BJ (cell line): Measurements from ENCODE around the gene DCHS2. TPM values are rescaled to one million over a fixed set of nuclear protein-coding genes. Genes with fewer than 3 reads are reported as not detected.

ENCODE experiments used
- CTCF ChIA-PET: fragments of 350-600 bp; formaldehyde crosslinking; extraction: SDS; loops from one replicate; lab custom pipeline; 2021; ENCODE audit warnings: antibody characterized with exemption, inconsistent platforms; lab: Yijun Ruan, JAX
- POLR2A ChIA-PET: fragments of 300-600 bp; sonication (Branson Sonifier 250); formaldehyde crosslinking; extraction: SDS; loops from one replicate; lab custom pipeline; 2021; ENCODE audit warnings: antibody characterized with exemption; lab: Charles Lee
- DNase-seq: peaks from one replicate; pipeline ENCODE4 v3.0.0-alpha.2; 2011; ENCODE audit warnings: low read depth
- H3K27me3 ChIP-seq: 2 replicates; pipeline ENCODE4 v1.6.0; 2011; ENCODE audit warnings: low read length; ENCODE audit not compliant: control insufficient read depth, insufficient read depth
- H3K36me3 ChIP-seq: 2 replicates; pipeline ENCODE4 v1.5.1; 2011; ENCODE audit warnings: low read length; ENCODE audit not compliant: control insufficient read depth, insufficient read depth
- H3K4me3 ChIP-seq: 2 replicates; pipeline ENCODE4 v1.5.1; 2011; ENCODE audit warnings: low read depth, mild to moderate bottlenecking, control low read depth, low read length
- CTCF ChIP-seq: IDR thresholded peaks from 2 replicates; pipeline ENCODE4 v1.5.1; 2011; ENCODE audit warnings: low read depth, mild to moderate bottlenecking, control low read depth, inconsistent platforms, low read length, moderate library complexity; ENCODE audit not compliant: insufficient read depth
- polyA plus RNA-seq: library from polyadenylated mRNA; depleted of rRNA; stranded (reverse); fragments of >200 nt; gene quantifications from 2 replicates; pipeline ENCODE4 v1.2.3, GENCODE V29; 2011

The DCHS2 gene
- polyA plus RNA-seq, 1 experiment = not detected

GRCh38 chr4:154343651-154344050, 147.9 kb downstream of the DCHS2 start:
- H3K4me3 ChIP-seq = no peak overlapping the region
- H3K36me3 ChIP-seq = no peaks in the 10 kb centered on the region
- no peaks in the 10 kb centered on the region for H3K27me3 ChIP-seq
- DNase-seq = no peak
- ChIA-PET POLR2A (no interaction called here), CTCF (no interaction called here)
- no peak for TF ChIP-seq CTCF

GRCh38 chr4:154341448-154341847, 150.2 kb downstream of the DCHS2 start:
- Histone ChIP-seq H3K36me3 (no peaks in the 10 kb centered on the region), H3K27me3 (no peaks in the 10 kb centered on the region), H3K4me3 (no peak overlapping the region)
- ChIA-PET CTCF (no interaction called here), POLR2A (no interaction called here)
- no peak for DNase-seq
- no peak for TF ChIP-seq CTCF

GRCh38 chr4:154335588-154335987, 156.0 kb downstream of the DCHS2 start:
- no peak for TF ChIP-seq CTCF
- Histone ChIP-seq H3K36me3 (no peaks in the 10 kb centered on the region), H3K4me3 (no peak overlapping the region), H3K27me3 (peaks cover 2% of the 10 kb centered on the region; the same call in 1 of the 2 replicates)
- POLR2A ChIA-PET = no interaction called here
- DNase-seq = no peak
- CTCF ChIA-PET = no interaction called here

- no peak for DNase-seq
- CTCF ChIA-PET = no interaction called here
These were observed 158.7 kb downstream of the DCHS2 start for GRCh38 chr4:154332681-154333421.

More at GRCh38 chr4:154332681-154333421, 158.7 kb downstream of the DCHS2 start:
- no peak for TF ChIP-seq CTCF
- POLR2A ChIA-PET = no interaction called here
- Histone ChIP-seq H3K4me3 (no peak overlapping the region), H3K36me3 (no peaks in the 10 kb centered on the region), H3K27me3 (peaks cover 2% of the 10 kb centered on the region; the same call in 1 of the 2 replicates)
